Aorta (tissue), 5 donors: ENCODE data around the gene KCTD2. TPM values are rescaled to one million over a fixed set of nuclear protein-coding genes. Genes with fewer than 3 reads are reported as not detected.
A peak's percentile ranks its signal among the peaks of the same experiment; 100 is the strongest.
"Not testable (repeated sequence)": the region's sequence is repeated elsewhere in the genome, so short reads cannot be mapped to it uniquely, and the experiment has no call there.

Experiments
- ATAC-seq: fragments of 200-7000 bp; cut with Tn5 transposase; one replicate; pipeline ENCODE4 v1.9.1; 2022; ENCODE audit warnings: moderate library complexity; ENCODE audit not compliant: low FRiP score
- DNase-seq, 2 donors: peaks; one replicate each; pipeline ENCODE4 v3.0.0-alpha.2; 2020
- H3K27ac ChIP-seq, 2 donors: one replicate each; pipeline ENCODE4 v1.5.1; 2013; ENCODE audit warnings: low read length in 2 of 2, mild to moderate bottlenecking in 2 of 2, moderate library complexity in 2 of 2, control low read depth in 1 of 2, inconsistent platforms in 1 of 2, low read depth in 1 of 2
- H3K27me3 ChIP-seq, 2 donors: one replicate each; pipeline ENCODE4 v1.6.1; 2013; ENCODE audit warnings: control low read depth in 1 of 2, low read length in 1 of 2, mild to moderate bottlenecking in 1 of 2, moderate library complexity in 1 of 2; ENCODE audit not compliant: insufficient read depth in 2 of 2, control insufficient read depth in 1 of 2
- H3K36me3 ChIP-seq, 2 donors: one replicate each; pipeline ENCODE4 v1.6.1; 2013; ENCODE audit warnings: control low read depth in 1 of 2, low read length in 1 of 2, mild to moderate bottlenecking in 1 of 2; ENCODE audit not compliant: insufficient read depth in 2 of 2, control insufficient read depth in 1 of 2
- H3K4me1 ChIP-seq, 2 donors: one replicate each; pipeline ENCODE4 v1.6.1; 2013; ENCODE audit warnings: low read length in 2 of 2, control low read depth in 1 of 2, mild to moderate bottlenecking in 1 of 2, moderate library complexity in 1 of 2; ENCODE audit not compliant: insufficient read depth in 2 of 2, control insufficient read depth in 1 of 2
- H3K4me3 ChIP-seq, 2 donors: one replicate each; pipeline ENCODE4 v1.5.1; 2013; ENCODE audit warnings: low read length in 2 of 2, control low read depth in 1 of 2, mild to moderate bottlenecking in 1 of 2
- H3K9me3 ChIP-seq: one replicate; pipeline ENCODE4 v1.6.1; 2013; ENCODE audit warnings: mild to moderate bottlenecking, low read length; ENCODE audit not compliant: control insufficient read depth
- WGBS, 2 donors: extraction: QIAGEN DNeasy Blood & Tissue Kit; methylation state at CpG; one replicate each; pipeline ENCODE4 v1.1.7; 2013; 5-methylcytosine and 5-hydroxymethylcytosine counted together
- intact Hi-C, 2 donors: fragments of 100-400 bp; cut with DNase I; formaldehyde crosslinking; loops; one replicate each; pipeline versions ENCODE4 v1.14.2 to v1.15.0; 2022
- polyA plus RNA-seq, 2 donors: library from polyadenylated mRNA; stranded (reverse); fragments of 200-250 nt; gene quantifications; one replicate each; pipeline ENCODE4 v1.2.3, GENCODE V29; 2013
- total RNA-seq, 2 donors: library from RNA; stranded (reverse); fragmentation: NEBNext Ultra II Directional; extraction: Animal tissue kit (Norgen Biotek cat#: 25700); gene quantifications; one replicate each; pipeline ENCODE4 v1.2.1, GENCODE V29; 2021
- donor health status: healthy with polysubstance abuse.
- donor health status: Bipolar disorder and iron deficiency.
- donor health status: DM: no; HTN: no; CAD: no.
- donor health status: DM: no; HTN: no; CAD: no.
- donor health status: DM: yes; HTN: yes; CAD: no.

Gene KCTD2
- total and polyA plus RNA-seq, 4 donors: 13.9 to 26.4 (median 18.1) TPM

DNA sequence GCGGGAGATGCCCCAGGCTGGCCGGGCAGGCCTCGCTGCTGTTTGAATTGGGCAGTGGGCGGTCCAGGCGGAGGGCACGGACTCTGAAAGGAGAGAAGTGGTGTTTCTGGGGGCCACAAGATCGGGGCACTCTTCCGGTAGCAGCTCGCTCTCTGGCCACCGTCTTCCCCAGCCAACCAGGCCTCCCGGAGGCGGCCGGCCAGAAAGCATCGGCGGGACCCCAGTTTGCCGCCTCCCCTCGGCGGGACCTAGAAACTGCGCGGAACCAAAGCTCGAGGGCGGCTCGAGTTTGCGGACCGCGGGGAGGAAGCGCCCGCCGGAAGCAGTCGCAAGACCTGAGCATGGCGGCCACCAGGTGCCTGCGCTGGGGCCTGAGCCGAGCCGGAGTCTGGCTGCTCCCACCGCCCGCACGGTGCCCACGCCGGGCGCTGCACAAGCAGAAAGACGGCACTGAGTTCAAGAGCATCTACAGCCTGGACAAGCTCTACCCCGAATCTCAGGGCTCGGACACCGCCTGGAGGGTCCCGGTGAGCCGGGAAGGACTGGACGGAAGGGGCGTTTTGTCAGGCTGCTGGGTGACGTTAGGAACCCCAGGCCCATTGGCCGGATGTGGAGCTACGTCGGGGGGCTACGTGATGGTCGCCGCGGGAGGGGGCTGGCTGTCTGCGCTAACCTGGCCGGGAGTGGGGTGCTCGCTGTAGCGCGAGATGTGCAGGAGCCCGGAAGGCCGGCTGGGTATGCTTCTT lies 34.5 kb upstream of the KCTD2 start, which contains the start of gene MRPL58:
Gene MRPL58, plus strand, starts transcription at position 325 of the 746 bp plus-strand sequence. Its CDS starts 17 bp downstream, at position 342.
- 0 to 1% methylated on average over 62 to 63 of the region's 63 CpGs for WGBS, 2 donors
- ATAC-seq (peak; percentile 98), DNase-seq (peak; percentile 88 to 94)
- no peaks in the 10 kb centered on the region for H3K36me3 ChIP-seq
- H3K4me3 ChIP-seq: peak within 1 kb of the TSS; percentile 22 to 85
- intact Hi-C loops: loop anchor here (5.0 kb wide), 1 partner anchor 50 kb away; no protein-coding TSS in a partner anchor
- no peaks in the 10 kb centered on the region for H3K27me3 ChIP-seq
- peak within 1 kb of the TSS in 1 of 2 donors; percentile 71 for H3K27ac ChIP-seq
- peaks cover 0 to 4% of the 10 kb centered on the region in 2 donors for H3K4me1 ChIP-seq
- no peaks in the 10 kb centered on the region for H3K9me3 ChIP-seq

DNA sequence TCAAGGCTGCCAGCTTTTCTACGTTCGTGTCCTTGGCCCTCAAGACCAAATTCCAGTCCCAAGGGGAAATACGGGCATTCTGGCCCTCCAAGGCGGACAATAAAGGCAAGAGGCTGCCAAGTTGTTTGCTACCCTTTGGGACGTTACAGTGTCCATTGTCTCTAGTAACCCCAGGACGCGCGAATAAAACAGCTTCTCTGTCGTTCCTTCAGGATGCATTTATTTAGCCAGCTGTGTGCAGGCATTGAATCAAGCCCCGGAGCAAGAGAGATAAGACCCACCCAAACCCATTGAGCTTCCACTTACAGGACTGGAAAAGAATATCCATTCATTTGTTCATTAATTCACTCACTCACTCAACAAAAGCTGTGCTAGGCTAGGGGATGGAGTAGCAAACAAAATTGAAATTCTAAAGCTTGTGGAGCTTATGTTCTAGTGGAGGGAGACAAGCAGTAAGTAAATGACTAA lies 33.9 kb upstream of the KCTD2 start:
- 0 to 1% methylated on average over 10 of the region's 10 CpGs for WGBS, 2 donors
- H3K4me3 ChIP-seq: peak overlapping the region; percentile 22 to 85
- H3K27me3 ChIP-seq: no peaks in the 10 kb centered on the region
- intact Hi-C loops: loop anchor here (5.0 kb wide), 1 partner anchor 51 kb away; no protein-coding TSS in a partner anchor
- peak overlapping the region in 1 of 2 donors; percentile 71 for H3K27ac ChIP-seq
- no peak for ATAC-seq
- H3K9me3 ChIP-seq: no peaks in the 10 kb centered on the region
- H3K4me1 ChIP-seq: peaks cover 0 to 4% of the 10 kb centered on the region in 2 donors
- DNase-seq: no peak
- H3K36me3 ChIP-seq: no peaks in the 10 kb centered on the region

- H3K4me1 ChIP-seq: no peaks in the 10 kb centered on the region
- 87 to 90% methylated on average over 5 of the region's 5 CpGs for WGBS, 2 donors
- no peak overlapping the region for H3K4me3 ChIP-seq
- H3K27me3 ChIP-seq: no peaks in the 10 kb centered on the region
- H3K36me3 ChIP-seq: peaks cover 0 to 5% of the 10 kb centered on the region in 2 donors
- no peak overlapping the region for H3K27ac ChIP-seq
- DNase-seq: no peak
- H3K9me3 ChIP-seq: no peaks in the 10 kb centered on the region
- intact Hi-C loops: no loop called here
- no peak for ATAC-seq
These were observed 27.9 kb upstream of the KCTD2 start for GRCh38 chr17:75019146-75019545.

DNA sequence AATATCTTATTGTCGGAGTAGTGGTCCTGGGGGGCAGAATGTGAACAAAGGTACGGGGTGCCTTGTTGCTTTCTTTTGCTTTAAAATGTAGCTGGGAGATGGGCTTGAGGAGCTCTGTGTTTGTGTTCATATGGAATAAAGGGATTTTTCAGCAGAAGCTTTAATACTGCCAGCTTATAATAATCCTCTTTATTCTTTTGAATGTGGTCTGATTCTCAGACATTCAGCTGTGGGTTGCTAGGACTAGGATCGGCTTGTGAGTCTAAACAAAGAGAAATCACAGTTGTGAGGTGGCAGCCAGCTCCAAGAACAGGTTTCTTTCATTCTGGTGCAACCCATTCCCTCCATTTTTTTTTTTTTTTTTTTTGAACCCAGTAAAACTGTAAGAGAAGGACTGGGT lies 27.3 kb upstream of the KCTD2 start:
- Histone ChIP-seq H3K4me3 (no peak overlapping the region), H3K4me1 (no peaks in the 10 kb centered on the region), H3K36me3 (peaks cover 0 to 5% of the 10 kb centered on the region in 2 donors), H3K27ac (no peak overlapping the region), H3K9me3 (no peaks in the 10 kb centered on the region), H3K27me3 (no peaks in the 10 kb centered on the region)
- 93% methylated on average over 3 of the region's 3 CpGs for WGBS, 2 donors
- DNase-seq (no peak), ATAC-seq (no peak)
- intact Hi-C loops: no loop called here

GRCh38 chr17:75020331-75021110 lies 26.5 kb upstream of the KCTD2 start:
- no peak for ATAC-seq
- DNase-seq: no peak
- Histone ChIP-seq H3K4me1 (no peaks in the 10 kb centered on the region), H3K27me3 (no peaks in the 10 kb centered on the region), H3K27ac (no peak overlapping the region), H3K9me3 (no peaks in the 10 kb centered on the region), H3K4me3 (no peak overlapping the region), H3K36me3 (peaks cover 0 to 5% of the 10 kb centered on the region in 2 donors)
- intact Hi-C loops: no loop called here
- 90 to 94% methylated on average over 19 of the region's 19 CpGs for WGBS, 2 donors

DNA sequence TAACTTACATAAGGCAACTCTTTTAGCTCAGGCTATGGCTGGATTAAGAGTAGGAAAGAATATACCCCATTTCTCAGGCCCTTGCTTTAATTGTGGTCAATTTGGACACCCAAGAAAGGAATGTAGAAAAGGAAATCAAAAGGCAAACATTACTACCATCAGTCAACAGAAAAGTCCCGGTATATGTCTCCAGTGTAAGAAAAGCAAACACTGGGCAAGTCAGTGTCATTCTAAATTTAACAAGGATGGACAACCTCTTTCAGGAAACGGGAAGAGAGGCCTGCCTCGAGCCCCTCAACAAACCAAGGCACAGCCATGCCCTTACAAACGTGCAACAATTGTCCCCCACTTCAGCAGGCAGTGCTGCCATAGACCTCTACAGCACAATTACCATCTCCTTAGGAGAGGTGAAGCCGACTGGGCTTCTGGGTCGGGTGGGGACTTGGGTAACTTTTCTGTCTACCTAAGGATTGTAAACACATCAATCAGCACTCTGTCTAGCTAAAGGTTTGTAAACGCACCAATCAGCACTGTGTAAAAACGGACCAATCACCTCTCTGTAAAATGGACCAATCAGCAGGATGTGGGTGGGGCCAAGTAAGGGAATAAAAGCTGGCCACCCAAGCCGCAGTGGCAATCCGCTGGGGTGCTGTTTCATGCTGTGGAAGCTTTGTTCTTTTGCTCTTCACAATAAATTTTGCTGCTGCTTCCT lies 22.2 kb upstream of the KCTD2 start:
- Histone ChIP-seq H3K27me3 (no peaks in the 10 kb centered on the region), H3K27ac (no peak overlapping the region), H3K36me3 (peaks cover 0 to 5% of the 10 kb centered on the region in 2 donors), H3K4me3 (no peak overlapping the region), H3K9me3 (no peaks in the 10 kb centered on the region), H3K4me1 (no peaks in the 10 kb centered on the region)
- intact Hi-C loops: no loop called here
- ATAC-seq (no peak), DNase-seq (no peak)
- 77 to 82% methylated on average over 10 of the region's 10 CpGs for WGBS, 2 donors

DNA sequence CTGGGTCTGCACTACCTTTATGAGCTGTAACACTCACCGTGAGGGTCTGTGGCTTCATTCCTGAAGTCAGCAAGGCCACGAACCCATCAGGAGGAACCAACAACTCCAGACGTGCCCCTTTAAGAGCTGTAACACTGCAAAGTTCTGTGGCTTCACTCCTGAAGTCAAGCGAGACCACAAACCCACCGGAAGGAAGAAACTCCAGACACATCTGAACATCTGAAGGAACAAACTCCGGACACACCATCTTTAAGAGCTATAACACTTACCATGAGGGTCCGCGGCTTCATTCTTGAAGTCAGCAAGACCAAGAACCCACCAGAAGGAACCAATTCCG lies 21.7 kb upstream of the KCTD2 start:
- 89 to 91% methylated on average over 9 of the region's 9 CpGs for WGBS, 2 donors
- H3K27me3 ChIP-seq, DNase-seq, H3K9me3 ChIP-seq, H3K4me1 ChIP-seq, H3K27ac ChIP-seq, H3K4me3 ChIP-seq, ATAC-seq, H3K36me3 ChIP-seq, intact Hi-C loops: not testable (repeated sequence)

- H3K9me3 ChIP-seq, ATAC-seq, H3K4me3 ChIP-seq, H3K4me1 ChIP-seq, H3K27me3 ChIP-seq, H3K27ac ChIP-seq, DNase-seq, H3K36me3 ChIP-seq, intact Hi-C loops: not testable (repeated sequence)
- 86 to 92% methylated on average over 2 of the region's 2 CpGs for WGBS, 2 donors
These were observed 20.4 kb upstream of the KCTD2 start for GRCh38 chr17:75026650-75027049.
